Fibroblast of villous mesenchyme (primary cell): ENCODE data around the gene EHF. TPM values are rescaled to one million over a fixed set of nuclear protein-coding genes. Genes with fewer than 3 reads are reported as not detected.

Experiments
- DNase-seq: peaks from one replicate; pipeline ENCODE4 v3.0.0-alpha.2; 2010; ENCODE audit warnings: low read depth
- H3K4me3 ChIP-seq: 2 replicates; pipeline ENCODE4 v1.5.1; 2011; ENCODE audit warnings: low read depth, mild to moderate bottlenecking, low read length
- CTCF ChIP-seq: IDR thresholded peaks from 2 replicates; pipeline ENCODE4 v1.5.1; 2012; ENCODE audit warnings: low read depth, mild to moderate bottlenecking, low read length; ENCODE audit not compliant: insufficient read depth
- total RNA-seq: library from RNA; depleted of rRNA; stranded (reverse); fragments of >200 nt; gene quantifications from 2 replicates; pipeline ENCODE4 v1.2.3, GENCODE V29; 2012

The EHF gene
- total RNA-seq, 1 donor: not detected

DNA sequence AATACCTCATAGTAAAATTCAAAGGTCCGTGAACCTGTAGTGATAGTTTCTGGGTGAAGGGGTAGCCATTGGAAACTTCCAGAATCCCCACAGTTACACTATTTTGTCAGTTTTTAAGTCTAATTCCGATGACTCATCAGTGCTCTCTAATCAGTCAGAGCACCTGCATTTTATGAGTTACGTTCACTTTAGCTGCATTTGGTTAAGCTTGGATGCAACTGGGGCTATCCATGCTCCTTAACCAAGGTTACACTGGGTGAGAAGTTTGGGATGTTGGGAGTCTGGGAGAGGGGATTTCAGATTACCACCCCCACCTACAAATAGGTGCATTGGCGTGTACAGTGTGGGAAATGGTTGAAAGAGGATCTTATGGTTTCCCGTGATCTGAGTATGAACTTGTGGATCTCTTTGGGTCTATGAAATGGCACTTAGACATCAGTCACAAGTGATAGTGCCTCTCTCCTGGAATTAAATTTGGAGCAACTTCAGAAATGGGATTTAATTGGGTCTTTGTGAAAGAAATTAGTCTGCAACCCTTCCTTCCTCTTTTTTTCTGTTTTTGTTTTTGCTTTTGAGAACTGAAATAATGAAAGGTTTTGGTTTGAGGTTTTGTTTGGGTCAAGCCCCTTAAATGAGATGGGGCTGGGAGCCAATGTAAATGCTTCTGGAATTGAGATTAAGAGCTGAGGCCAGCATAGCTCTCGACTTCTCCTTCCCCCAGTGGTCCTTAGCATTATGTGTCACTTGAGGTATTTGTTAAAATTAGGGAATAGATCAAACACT, 31.5 kb downstream of the EHF start:
- peak; percentile 56 for DNase-seq
- no peak for TF ChIP-seq CTCF
- no peak overlapping the region for H3K4me3 ChIP-seq

- no peak for DNase-seq
- no peak for TF ChIP-seq CTCF
- no peak overlapping the region for H3K4me3 ChIP-seq
Measured at GRCh38 chr11:34653031-34653430, 32.1 kb downstream of the EHF start.

GRCh38 chr11:34653851-34654482, 33.1 kb downstream of the EHF start:
- DNase-seq: peak; percentile 99
- H3K4me3 ChIP-seq: no peak overlapping the region
- TF ChIP-seq CTCF: peak; percentile 11

DNA sequence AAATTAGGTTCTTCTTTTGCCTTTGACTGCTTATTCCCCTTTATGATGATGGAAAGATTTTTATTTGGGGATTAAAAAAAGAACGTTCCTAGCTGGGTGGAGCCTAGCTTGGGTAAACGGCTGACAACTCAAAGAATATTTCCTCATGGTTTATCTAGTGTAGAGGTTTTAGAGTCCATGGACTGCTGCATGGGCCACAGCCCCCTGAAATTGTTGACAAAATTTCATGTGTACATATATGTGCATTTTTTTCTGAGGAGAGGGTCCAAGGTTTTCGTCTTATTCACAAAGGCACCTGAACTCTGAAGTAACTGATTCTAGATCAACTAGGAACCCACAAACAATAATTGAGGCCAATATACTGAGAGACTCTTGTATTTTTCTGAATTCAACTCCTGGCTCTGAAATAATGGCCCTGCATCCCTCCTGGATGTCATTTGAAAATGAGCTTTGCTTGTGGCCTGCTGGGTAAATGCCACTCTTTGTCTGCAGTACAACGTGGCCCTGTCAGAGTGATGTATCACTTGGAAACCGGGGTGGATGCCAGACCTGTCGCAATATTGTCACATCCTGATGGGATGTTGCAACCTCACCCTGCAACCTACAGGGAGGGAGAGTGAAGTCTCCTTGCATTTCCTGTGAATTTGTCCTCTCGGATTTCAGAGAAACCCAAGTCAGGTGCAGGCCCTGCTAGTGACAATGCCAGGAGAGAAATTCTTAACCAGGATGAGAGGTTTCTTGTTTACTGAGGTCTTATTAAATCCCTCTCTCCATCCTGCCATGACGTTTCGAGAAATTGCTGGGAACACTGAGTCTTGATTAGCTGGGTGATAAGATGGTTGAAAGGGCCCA, 33.8 kb downstream of the EHF start:
- TF ChIP-seq CTCF: no peak
- peak; percentile 88 for DNase-seq

GRCh38 chr11:34655335-34656008, 34.6 kb downstream of the EHF start:
- no peak for TF ChIP-seq CTCF
- no peak overlapping the region for H3K4me3 ChIP-seq
- peak; percentile 59 for DNase-seq

More for the DNA sequence above, 33.8 kb downstream of the EHF start:
- H3K4me3 ChIP-seq: no peak overlapping the region

GRCh38 chr11:34656062-34656720, 35.3 kb downstream of the EHF start:
- no peak overlapping the region for H3K4me3 ChIP-seq
- no peak for TF ChIP-seq CTCF
- no peak for DNase-seq
